ENCODE results near the gene EHHADH. TPM values are rescaled to one million over a fixed set of nuclear protein-coding genes. Genes with fewer than 3 reads are reported as not detected.

EHHADH gene
- total RNA-seq, 1 donor from 2014 or later: 7.8 TPM

DNA sequence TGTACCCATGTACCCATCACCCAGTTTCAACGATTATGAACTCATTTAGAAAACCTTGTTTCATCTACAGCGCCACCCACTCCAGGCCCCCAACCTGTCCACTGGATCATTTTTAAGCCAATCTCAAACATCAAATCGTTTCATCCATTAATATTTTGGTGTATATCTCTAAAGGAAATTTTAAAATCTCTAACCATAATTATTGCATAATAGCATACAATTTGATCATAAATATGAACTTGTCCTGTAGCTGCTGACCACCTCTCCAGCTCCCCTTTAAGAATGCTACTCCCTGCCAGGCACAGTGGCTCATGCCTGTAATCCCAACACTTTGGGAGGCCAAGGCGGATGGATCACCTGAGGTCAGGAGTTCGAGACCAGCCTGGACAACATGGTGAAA lies 98.2 kb downstream of the EHHADH start:
- peaks cover 42% of the 10 kb centered on the region for H3K27me3 Mint-ChIP-seq (ENCODE audit: low read depth)
- H3K4me3 Mint-ChIP-seq: no peak overlapping the region
- H3K4me1 Mint-ChIP-seq: peaks cover 5% of the 10 kb centered on the region
- H3K36me3 Mint-ChIP-seq: no peaks in the 10 kb centered on the region
- TF ChIP-seq, protein P1, sequence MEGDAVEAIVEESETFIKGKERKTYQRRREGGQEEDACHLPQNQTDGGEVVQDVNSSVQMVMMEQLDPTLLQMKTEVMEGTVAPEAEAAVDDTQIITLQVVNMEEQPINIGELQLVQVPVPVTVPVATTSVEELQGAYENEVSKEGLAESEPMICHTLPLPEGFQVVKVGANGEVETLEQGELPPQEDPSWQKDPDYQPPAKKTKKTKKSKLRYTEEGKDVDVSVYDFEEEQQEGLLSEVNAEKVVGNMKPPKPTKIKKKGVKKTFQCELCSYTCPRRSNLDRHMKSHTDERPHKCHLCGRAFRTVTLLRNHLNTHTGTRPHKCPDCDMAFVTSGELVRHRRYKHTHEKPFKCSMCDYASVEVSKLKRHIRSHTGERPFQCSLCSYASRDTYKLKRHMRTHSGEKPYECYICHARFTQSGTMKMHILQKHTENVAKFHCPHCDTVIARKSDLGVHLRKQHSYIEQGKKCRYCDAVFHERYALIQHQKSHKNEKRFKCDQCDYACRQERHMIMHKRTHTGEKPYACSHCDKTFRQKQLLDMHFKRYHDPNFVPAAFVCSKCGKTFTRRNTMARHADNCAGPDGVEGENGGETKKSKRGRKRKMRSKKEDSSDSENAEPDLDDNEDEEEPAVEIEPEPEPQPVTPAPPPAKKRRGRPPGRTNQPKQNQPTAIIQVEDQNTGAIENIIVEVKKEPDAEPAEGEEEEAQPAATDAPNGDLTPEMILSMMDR (IDR thresholded peaks at IDR 0.05; ENCODE audit: unreplicated experiment): no peak
- H3K27ac Mint-ChIP-seq: no peak overlapping the region
- H3K9me3 Mint-ChIP-seq: no peaks in the 10 kb centered on the region
- DNase-seq (ENCODE audit: low spot score in 2 of 2, unreplicated experiment in 2 of 2): no peak

DNA sequence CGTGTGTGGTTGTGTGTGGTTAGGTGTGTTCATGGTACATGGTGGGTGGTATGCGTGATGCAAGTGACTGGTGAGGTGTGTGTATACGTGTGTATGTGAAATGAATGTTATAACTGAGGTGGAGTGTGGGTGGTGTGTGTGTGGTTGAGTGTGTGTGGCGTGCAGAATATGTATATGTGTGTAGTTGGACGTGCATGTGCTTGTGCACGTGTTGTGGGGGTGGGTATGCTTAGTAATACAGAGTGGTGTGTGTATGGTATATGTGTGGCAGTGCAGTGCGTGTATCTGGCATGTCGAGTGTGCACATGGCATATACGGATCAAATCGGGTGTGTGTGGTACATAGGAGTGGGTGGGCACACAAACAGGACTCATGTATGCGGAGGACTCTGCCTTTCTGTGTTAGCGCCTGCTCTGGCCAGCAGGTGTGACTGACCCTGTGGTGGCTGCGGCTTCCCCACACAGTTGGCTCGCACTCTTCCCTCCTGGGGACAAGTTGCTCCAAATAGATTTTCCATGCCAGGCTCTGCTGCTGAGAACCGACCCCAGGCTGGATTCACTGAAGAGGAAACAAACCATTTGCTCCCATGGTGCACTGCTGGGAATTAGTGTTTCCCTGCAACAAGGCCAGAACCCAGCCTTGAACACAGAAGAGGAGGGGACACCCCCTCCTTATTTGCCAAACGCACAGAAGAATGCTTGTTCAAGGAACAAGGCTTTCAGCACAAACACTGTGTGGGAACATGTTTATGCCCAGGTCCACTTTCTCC lies 99.8 kb downstream of the EHHADH start:
- Mint-ChIP-seq H3K4me1 (peaks cover 5% of the 10 kb centered on the region), H3K27me3 (ENCODE audit: low read depth) (peaks cover 37% of the 10 kb centered on the region), H3K27ac (no peak overlapping the region), H3K9me3 (no peaks in the 10 kb centered on the region), H3K4me3 (no peak overlapping the region), H3K36me3 (no peaks in the 10 kb centered on the region)
- no peak for DNase-seq (ENCODE audit: low spot score in 2 of 2, unreplicated experiment in 2 of 2)
- TF ChIP-seq, protein P1 (IDR thresholded peaks at IDR 0.05; ENCODE audit: unreplicated experiment): no peak

DNA sequence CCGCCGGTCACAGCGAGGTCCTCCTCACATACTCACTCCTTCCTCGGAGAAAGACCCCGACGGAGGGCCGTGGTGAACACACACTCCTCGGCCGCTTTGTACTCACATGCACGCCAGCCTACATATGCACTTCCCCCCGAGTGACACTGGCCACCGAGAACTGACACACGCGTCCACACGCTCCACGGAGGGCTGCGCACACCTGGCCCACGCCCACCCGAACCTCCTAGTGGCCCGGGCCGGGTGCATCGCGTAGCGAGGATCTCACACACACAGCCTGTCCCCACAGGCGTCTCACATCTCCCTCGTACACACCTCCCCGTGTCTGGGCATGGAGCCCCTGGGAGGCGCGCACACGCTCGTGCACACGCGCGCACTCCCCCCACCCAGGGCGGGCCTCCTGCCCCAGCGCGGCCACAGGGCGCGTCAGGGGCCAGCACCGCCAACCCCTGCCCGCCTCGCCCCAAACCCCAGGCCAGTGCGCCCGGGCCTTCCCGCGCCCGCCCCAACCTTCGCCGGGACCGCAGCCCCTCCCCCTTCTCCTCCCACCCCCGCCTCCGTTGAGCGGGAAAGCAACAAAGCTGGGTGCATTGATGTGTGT lies 100.6 kb downstream of the EHHADH start:
- Mint-ChIP-seq H3K27me3 (ENCODE audit: low read depth) (peaks cover 31% of the 10 kb centered on the region), H3K36me3 (no peaks in the 10 kb centered on the region), H3K27ac (peak overlapping the region; percentile 49), H3K4me3 (no peak overlapping the region), H3K9me3 (no peaks in the 10 kb centered on the region), H3K4me1 (peaks cover 5% of the 10 kb centered on the region)
- TF ChIP-seq, protein P1 (IDR thresholded peaks at IDR 0.05; ENCODE audit: unreplicated experiment): no peak
- DNase-seq (ENCODE audit: low spot score in 2 of 2, unreplicated experiment in 2 of 2): peak in 1 of 2 experiments; percentile 53

DNA sequence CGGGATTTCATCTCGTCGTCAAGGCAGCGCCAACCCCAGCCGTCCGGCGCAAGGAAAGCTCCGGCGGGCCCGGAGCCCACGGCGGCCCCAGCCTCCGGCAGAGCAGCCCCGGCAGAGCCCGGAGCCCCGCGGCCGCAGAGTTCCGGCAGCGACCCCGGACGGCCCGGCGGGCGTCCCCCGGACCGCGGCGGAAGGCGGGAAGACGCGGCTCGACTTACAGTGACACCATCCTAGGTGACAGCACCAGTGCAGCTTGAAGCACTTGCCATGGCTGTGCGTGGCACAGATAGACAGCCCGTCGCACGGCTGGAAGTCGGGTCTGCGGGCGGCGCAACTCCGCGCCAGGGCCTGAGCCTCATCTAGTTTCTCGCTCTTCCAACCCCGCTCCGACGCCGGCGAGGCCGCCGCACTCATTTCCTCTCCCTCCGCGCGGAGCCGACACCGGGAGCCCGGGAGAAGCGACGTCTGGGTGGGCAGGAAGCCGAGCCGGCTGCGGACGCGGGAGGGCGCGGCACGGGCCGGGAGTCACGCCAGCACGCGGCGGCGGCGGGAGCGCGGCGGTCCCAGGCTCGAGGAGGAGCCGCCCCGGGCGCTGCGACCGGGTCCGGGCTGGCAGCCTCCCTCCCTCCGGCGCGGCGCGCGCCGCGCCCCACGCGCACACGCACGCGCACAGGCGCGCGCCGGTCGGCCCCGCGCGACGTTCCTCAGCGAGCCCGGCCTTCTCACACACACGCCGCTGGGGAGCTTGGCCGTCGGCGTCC lies 101.3 kb downstream of the EHHADH start, which contains the start of gene C3orf70:
Gene C3orf70, minus strand, starts transcription at position 651 of the 761 bp plus-strand sequence. Its CDS starts 237 bp downstream, at position 414.
- Mint-ChIP-seq H3K27me3 (ENCODE audit: low read depth) (peaks cover 24% of the 10 kb centered on the region), H3K4me3 (peak within 1 kb of the TSS; percentile 77), H3K27ac (peak within 1 kb of the TSS; percentile 57), H3K36me3 (no peaks in the 10 kb centered on the region), H3K4me1 (peaks cover 5% of the 10 kb centered on the region), H3K9me3 (no peaks in the 10 kb centered on the region)
- DNase-seq (ENCODE audit: low spot score in 2 of 2, unreplicated experiment in 2 of 2): peak; percentile 37 to 65
- TF ChIP-seq, protein P1 (IDR thresholded peaks at IDR 0.05; ENCODE audit: unreplicated experiment): no peak

DNA sequence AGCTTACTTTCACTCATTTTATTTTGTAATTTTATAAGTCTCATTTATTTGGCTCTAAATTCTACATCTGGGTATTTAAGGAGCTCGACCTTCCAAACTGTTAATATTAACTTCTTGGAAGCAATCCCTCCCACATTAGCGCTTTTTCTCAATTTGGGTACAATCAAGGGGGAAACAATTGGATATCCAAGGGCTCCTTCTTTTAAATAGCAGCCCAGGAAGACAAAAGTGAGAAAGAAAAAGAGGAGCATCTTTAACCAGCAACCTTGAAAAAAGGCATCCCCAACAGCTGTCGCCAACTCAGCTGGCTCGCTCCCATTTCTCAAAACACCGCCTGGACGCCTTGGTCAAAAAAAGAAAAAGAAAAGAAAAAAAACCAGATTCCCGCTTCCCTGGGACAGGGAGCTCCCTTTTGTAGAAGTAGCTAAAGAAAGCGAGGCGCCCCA lies 101.9 kb downstream of the EHHADH start:
- H3K4me1 Mint-ChIP-seq: peaks cover 5% of the 10 kb centered on the region
- peaks cover 19% of the 10 kb centered on the region for H3K27me3 Mint-ChIP-seq (ENCODE audit: low read depth)
- TF ChIP-seq, protein P1 (IDR thresholded peaks at IDR 0.05; ENCODE audit: unreplicated experiment): no peak
- no peaks in the 10 kb centered on the region for H3K9me3 Mint-ChIP-seq
- H3K27ac Mint-ChIP-seq: peak overlapping the region; percentile 57
- peak overlapping the region; percentile 77 for H3K4me3 Mint-ChIP-seq
- H3K36me3 Mint-ChIP-seq: no peaks in the 10 kb centered on the region
- no peak for DNase-seq (ENCODE audit: low spot score in 2 of 2, unreplicated experiment in 2 of 2)

Measured in mesothelial cell of epicardium (in vitro differentiated cells).